SW 1271 (cell line): ENCODE data around the gene COL13A1.

Experiments
- DNase-seq, 2 experiments: peaks; one replicate each; lab custom pipeline; 2025; lab: John Stamatoyannopoulos, UW

Gene COL13A1

DNA sequence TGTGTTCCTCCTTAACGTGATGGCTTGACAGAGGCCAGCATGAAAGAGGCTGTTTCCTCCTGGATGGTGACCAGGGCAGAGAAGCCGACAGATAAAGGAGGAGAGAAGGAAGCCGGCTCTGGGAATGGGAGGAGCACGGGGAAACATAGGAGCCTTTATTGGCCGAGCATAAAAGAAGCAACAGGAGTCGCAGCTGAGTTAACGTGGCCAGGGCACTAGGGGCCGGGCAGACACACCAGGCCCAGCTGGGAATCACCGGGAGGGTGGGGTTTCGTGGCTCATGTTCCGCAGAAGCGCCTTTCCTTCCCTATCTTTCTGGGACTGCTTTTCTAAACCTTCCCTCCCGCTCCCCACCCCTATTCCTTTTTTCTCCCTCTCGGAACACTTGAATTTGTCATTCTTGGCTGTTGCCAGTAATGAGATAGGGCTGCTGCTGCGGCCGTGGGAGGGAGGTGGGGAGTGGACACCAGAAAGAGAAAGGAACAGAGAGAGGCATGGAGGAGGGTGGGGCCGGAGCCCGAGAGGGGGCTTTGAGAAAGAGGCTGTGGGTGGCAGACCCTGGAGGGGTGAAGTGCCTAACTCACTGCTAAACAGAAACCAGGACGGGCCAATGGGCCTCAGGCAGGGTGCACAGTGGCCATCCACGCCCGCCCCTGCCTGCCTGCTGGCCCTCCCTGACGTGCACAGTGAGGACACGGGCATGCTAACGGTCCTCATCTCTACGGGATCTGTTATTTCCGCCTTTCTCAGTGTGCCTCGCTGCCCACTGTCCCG lies 65.2 kb downstream of the COL13A1 start:
- DNase-seq = no peak

DNA sequence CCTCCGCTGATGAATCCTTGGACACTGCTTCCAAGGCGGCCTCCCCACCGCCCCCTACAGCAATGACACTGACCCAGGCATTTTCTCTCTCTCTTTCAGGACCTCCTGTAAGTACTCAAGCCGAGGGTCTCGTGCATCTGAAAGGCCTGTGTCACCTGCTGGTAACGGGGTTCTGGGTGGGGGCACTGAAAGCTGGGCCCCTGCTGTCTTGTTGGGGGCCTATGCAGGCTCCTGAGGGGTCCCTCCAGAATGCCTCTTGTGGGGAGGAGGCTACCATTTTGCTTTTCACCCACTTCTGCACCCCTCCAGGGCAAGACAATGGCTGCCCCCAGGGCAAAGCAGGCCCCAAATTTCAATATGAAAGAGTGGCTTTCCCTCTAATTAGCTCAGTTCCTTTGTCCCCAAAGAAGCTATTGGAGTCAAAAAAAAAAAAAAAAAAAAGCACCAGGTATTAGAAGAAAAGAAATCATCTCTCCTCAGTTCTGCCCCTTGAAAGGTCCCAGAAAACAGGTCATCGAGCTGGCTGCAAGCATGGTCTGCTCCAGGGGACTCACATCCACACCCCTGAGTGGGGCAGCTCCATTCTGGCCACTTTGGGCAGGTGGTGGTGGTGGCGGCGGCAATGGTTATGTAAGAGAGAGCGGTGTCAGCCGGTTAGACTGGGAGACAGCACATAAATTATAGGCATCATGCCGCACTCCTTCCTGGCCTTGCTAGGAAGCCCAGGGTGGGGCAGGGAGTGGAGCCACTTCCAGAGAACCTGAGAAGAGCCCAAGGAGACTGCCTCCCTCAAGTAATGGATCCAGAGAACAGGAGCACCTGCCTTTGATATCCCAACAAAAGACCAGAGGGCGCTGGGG lies 66.2 kb downstream of the COL13A1 start:
- DNase-seq = no peak

DNA sequence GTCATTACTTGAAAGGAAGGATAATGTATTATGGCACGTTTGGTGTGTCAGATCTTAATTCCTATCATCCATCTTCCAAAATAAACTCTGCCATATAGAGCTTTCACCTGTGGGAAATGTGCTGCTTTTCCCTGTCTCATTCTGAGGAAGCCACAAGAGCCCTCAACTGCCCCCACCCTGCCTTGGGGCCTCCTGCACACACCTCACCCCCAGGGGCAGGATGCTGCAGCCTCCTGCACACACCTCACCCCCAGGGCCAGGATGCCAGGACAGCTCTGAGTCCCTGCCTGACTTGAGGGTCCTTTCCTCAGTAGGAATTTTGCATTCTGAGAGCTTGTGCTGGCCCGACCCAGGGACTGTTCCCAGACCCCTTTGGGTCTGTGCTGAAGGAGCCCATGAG lies 67.1 kb downstream of the COL13A1 start:
- DNase-seq = no peak

DNA sequence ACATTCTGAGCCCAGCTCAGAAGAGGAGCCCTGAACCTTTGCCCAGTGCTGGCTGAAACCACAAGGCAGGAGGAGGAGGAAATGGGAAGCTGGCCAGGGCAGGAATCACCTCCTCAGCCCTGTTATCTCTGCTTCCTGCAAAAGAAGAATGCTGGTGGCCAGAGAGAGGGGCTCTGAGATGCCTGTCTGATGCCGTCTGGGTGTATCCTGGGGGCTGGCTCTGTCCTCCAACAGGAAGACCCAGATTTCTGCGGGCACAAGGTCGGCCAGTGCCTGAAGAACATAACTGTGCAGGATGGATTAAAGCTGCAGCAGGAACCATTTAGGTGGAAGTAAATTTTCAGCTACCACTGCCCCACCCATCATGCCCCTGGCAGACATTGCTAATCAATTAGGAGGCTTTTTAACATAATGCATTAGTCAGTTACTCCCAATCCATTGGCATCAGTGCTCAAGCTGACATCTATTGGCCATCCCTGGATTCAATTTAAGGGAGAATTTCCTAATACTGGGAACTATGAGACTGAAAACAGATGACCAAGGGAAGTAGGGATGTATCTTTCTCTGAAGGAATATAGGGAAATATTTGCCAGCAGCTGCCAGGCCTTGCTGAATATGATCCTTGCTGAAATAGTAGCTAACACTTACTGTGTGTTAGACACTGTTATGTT lies 67.7 kb downstream of the COL13A1 start:
- peak in 1 of 2 experiments; percentile 34 for DNase-seq

DNA sequence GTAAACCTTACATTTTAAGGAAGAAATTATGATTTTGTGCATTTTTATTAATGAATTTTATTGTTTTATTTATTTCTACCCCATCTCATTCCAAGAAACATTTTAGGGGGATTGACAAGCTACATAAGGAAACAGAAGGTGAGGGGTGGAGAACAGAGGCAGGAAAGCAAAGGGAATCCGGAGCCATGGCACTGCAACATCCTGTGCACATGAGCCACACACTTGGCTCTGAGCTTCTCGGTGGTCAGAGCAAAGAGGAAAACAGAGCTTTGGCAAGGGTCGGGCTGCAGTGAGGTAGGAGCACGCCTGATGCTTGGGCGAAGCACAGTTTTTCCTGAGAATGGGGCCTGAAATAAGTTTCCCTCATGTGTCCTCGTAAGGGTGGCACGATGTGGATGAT lies 68.9 kb downstream of the COL13A1 start:
- no peak for DNase-seq

DNA sequence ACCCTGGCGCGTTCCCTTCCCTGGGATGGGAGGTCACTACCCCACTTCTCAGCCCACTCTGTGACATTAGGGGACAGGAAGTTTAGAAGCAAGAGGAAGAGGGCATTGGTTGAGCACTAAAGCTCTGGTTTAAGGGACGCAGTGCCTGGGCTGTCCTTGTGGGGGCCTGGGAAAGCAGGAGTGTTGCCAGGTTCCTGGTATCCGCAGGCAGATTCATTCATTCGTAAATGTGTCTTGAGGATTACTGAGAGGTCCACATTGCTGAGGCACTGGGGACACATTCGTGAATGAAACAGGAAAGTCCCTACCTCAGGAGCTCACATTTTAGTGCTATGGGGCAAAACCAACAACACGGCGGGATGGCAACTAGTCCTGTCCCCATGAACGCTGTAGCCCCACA lies 69.4 kb downstream of the COL13A1 start:
- no peak for DNase-seq

DNA sequence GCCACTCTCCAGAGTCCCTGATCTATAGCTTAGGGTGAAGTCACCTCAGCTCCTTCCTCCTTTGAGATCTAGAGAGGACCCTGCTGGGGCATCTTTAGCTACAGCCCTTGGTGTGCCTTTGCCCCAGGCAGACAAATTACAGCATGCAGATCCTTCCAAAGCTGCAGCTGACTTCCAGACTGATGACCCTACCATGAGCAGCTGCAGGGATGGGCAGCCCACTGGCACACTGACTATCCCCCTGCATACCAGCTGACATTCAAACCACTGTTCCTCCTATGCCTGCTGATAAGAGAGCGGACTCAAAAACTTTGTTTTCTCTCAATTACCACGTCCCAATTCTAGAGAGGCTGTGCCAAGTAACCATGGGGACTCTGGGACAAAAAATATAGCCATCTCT lies 70.6 kb downstream of the COL13A1 start:
- DNase-seq = no peak

DNA sequence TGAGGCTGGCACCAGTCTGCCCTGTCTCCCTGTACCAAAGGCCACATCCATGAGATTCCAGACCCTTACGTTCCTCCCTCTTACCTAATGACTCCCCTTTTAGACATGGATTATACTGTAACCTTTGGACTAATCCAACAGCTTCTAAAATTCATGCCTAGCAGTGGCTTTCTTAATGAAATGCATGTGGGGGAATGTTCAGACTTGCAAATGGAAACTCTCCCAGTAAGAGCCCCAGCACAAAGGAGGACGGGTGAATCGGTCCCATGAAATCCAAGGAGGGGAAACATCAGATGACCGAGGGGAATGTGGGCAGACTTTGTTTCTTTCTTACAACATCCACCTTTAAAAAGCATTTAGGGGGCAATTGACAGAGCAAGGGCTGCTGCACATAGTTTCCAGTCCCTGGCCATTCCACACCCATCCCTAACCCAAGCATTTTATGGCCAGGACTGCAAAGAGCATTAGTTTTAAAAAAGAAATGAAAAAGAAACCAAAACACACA lies 71.5 kb downstream of the COL13A1 start:
- DNase-seq = no peak

DNA sequence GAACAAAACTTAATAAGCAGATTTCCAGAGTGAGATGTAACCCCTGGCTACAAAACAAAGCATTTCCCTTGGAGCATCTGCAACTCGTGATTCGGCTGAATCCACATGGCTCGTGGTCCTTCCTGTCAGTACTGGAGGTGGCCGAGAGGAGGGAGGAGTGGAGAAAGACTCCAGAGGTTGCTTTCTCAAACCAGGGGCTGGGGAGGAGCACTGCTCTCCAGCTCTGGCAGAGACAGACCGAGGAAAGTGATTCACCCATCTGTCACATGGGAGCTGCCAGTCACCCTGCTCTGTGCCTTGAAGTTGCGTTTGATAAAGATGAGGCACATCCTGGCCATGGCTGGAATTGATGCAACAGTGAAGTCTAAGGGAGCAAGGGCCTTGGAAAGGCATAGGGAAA lies 72.7 kb downstream of the COL13A1 start:
- DNase-seq = peak; percentile 25 to 26

DNA sequence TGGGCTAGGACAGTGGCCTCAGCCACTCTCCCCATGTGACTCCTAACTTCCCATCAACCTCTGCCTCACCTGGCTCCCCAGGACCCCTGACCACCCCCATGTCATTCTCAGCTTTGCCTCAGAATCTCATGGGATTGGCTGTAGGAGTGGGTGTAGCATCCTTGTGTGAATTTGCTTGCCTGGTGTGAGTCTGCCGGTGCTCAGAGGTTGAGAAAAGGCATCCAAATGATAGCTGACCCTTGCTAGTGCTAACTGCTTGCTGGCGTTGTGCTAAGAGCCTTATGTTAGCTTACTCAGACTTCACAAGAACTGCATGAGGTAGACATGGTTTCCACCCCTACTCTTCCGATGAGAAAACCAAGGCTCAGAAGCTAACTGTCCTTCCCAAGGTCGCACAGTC lies 74.2 kb downstream of the COL13A1 start:
- no peak for DNase-seq

DNA sequence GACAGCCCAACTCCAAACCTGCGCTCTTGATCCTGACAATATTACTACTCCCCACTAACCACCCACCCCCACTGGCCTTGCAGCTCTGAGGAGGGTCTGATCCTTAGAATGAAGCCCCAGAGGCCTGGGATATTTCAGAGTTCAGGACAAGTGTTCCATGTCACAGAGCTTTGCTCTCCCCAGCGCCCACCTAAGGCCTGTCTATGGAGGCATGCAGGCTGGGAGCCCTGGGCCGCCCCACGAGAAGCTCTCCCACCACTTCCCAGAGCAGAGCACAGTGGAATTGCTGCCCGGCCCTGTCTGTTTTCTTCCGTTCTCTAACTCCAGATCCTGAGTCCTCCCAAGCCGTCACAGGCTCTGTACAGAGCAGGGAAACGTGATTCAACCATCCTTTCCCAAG lies 74.6 kb downstream of the COL13A1 start:
- DNase-seq = no peak

DNA sequence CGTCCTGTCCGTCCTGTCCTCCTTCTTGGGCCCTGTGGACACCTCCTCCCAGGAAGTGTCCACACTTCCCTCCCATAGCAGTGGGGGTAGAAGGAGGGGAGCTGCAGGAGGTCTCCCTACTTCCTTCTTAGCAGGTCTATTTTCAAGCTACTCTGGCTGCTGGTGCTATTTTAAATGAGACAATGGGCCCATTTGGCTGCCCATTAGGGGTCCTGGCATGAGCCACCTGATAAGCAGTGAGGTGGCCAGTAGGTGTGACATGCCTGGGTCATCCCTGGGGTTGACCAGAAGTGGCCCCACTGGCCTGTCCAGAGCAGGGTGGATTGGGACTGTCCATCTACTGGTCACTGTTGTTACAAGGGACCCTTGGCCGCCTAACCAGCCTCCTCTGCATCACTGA lies 75.2 kb downstream of the COL13A1 start:
- DNase-seq = no peak

DNA sequence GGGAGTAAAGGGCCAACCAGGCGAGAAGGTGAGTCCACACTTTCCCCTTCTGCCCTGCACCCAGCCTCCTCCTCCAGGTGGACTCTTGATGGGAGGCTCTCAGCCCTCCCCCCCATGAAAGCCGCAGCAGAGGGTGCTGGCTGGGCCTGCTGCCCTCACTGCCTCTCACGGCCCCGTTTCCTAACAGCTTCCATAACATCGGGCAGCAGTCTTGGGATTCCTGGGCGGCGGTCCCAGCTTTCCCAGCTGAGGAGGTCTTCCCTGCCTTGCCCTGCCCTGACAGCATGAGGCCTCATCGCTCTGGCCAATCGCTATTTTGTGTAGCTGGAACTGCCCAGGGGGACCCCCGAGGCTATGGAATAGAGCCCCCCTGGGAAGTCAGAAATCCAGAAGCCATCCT lies 76.3 kb downstream of the COL13A1 start:
- no peak for DNase-seq

DNA sequence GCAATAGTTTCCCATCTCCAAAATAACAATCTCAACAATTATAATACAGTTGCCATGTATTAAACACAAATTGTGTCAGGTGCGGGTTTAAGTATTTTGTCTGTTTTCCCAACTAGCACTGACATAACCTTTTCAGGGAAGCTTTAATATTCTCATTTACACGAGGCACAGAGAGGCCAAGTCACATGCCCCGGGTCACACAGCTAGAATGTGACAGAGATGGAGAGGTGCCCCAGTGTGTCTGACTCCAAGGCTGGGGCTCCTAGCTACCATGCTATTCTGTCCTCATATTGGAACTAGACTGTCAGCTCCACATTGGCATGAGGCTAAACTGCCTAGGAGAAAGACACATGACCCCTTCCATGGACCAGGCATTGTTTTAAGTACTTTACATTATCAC lies 77.2 kb downstream of the COL13A1 start:
- DNase-seq = no peak

DNA sequence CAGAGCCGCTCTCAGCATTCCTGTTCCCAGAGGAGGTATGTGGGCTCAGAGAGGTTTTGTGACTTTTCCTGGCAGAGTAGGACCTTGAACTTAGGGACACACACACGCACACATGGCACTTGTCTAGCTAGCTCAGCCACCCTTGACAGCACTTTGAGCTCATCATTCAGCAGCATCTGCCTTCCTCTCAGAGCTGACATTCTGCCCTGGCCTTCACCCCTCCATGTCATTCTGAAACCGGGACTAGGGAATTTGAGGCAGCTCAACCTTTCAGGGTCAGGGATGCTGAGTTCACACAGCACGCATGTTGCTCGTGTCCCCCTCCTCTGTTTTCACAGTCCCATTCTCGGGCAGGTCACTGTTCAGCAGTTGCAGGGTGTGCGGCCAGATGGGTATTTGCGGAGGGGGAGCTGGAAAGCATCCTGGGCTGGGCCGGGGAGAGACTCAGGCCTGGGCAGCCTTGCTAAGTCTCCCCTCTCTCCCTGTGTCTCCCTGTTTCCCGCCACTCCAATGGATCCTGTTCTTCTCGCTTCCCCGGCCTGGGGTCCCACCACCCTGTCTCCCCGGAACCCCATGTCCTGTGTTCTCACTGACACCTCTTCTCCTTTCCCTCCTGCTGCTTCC lies 78.0 kb downstream of the COL13A1 start:
- no peak for DNase-seq

DNA sequence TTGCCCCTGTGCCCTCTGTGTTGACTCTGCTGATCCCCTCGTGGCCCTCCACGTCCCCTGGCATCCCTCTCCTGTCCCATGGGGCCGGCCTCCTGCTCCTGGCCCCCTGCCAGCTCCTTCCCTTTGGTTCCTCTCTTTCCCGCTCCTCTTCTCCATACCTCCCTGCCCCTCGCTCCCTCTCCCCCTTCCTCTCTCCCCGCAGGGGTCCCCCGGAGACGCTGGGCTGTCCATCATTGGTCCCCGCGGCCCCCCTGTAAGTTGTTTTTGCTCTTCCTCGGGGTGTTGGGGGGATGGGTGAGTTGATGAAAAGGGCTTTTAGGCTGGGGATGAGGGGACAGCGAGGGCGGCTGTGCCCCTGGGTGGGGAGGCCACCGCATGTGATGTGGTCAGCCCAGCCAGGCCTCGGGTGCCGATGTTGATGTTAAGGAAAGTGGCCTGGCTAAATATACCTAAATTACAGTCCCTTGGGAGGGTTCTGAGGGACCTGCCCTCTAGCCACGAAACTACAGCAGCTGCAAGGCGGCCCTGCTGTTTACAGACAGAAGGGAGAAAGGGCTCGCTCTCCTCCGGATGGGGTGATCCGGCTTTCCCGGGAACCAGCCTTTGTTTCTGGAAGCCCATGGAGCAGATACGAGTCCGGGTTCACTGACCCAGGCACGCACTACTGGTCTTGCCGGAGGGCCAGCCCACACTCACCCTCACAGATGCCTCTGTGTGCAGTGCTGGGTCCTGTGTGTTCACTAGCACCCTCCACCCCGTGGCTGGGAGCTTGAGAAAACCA lies 78.8 kb downstream of the COL13A1 start:
- no peak for DNase-seq

DNA sequence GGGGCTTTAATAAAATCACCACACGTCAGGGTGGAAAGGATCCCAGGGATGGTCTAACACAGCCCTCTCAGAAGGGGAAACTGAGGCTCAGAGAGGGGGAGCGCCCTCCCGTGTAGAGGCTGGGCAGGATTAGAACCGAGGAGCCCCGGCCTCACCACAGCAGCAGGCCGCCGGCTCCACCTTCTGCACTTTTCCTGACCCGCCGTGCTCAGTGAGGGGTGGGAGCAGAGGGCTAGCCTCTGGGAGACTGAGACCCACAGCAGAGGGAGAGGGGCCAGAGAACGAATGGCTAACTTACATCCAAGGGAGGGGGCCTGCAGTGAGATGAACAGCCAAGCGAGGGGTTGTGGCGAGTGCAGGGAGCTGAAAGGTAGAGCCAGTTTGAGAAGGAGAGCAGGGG lies 79.5 kb downstream of the COL13A1 start:
- no peak for DNase-seq

DNA sequence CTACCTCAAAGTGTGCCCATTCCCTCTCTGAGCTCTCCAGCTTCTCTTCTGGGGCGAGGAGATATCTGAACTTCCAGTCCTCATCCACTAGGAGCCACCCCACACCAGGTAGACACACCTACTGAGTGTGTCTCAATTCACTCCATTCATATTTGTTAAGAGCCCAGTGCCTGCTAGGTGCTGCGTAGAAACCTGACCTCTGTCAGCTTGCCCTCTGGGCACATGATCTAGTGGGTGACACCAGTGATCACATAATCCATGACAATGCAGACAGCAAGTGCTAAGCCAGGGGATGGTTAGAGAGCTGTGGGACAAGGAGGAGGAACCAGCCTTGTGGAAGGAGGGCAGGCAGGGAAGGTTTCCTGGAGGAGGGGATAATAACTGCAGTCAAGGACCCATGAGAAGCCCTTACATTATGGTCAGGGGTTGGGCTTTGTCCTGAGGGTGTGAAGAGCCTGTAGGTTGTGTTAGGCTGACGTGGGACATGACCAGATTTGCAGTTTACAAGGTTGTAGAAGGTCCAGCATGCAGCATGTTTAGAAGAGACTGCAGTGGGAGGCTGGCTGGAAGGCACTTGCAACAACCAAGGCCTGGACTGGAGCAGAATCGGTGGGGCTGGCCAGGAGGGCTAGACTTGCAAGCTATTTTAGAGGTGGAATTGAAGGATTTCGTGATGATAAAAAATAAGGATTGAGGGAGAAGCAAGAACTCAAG lies 81.8 kb downstream of the COL13A1 start:
- no peak for DNase-seq

DNA sequence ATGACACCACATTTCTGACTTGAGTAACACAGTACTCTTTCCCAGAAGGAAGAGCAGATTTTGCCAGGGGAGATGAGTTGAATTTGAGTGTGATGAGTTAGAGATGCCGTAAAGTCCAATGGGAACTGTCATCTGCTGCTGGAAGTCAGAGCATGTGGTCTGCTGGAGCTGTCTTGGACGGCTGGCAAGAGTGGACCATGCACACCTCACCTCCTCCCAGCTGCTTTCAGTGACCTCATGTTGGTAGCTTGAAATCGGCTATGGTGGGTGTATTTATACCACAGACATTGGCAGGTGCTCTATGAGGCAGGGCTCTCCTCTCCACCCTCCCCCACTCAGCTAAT lies 82.3 kb downstream of the COL13A1 start:
- no peak for DNase-seq

DNA sequence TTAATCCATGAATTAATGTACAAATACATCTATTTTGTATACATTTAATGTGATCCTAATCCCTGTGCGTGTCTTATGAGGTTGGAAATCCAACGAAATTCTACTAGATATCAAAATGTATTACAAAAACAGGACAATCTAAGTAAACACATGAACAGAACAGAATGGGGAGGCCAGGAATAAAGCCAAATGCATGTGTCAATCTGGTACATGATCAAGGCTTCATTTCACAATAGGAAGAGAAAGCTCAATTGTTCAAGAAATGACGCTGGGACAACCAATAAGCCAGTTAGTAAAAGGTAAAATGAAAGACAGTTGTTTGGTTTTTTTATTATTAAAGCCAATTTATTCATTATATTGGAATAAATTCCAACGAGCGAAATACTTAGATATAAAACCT lies 83.0 kb downstream of the COL13A1 start:
- DNase-seq = no peak
